HEK293 (cell line): ENCODE results near the gene CACNA1S.

Source experiments
- CTCF ChIA-PET: fragments of 350-600 bp; formaldehyde crosslinking; extraction: SDS; loops from one replicate; lab custom pipeline; 2021; ENCODE audit warnings: antibody characterized with exemption; lab: Yijun Ruan, JAX
- POLR2A ChIA-PET: fragments of 300-600 bp; formaldehyde crosslinking; extraction: SDS; loops from one replicate; lab custom pipeline; 2020; ENCODE audit warnings: antibody characterized with exemption, inconsistent platforms; lab: Yijun Ruan, JAX
- H3K27ac ChIP-seq: fragments of 200-500 bp; sonication (Bioruptor generic); 2 replicates; pipeline ENCODE4 v1.5.1; 2014; ENCODE audit warnings: low read depth, low read length, control low read depth, inconsistent platforms; ENCODE audit errors: extremely low read depth
- H3K36me3 ChIP-seq, 2 experiments: fragments of 200-500 bp in 1 of 2; sonication (Bioruptor generic) in 1 of 2; 1 replicate in 1 of 2; 2 replicates in 1 of 2; pipeline ENCODE4 v1.5.1; 2014 to 2017; ENCODE audit warnings: inconsistent platforms in 2 of 2, low read length in 2 of 2; ENCODE audit not compliant: control insufficient read depth in 2 of 2, insufficient read depth in 1 of 2
- H3K4me1 ChIP-seq: fragments of 200-500 bp; sonication (Bioruptor generic); 2 replicates; pipeline ENCODE4 v1.5.1; 2014; ENCODE audit warnings: mild to moderate bottlenecking, low read length, inconsistent platforms; ENCODE audit not compliant: control insufficient read depth, insufficient read depth
- H3K4me3 ChIP-seq: 2 replicates; pipeline ENCODE4 v1.5.1; 2011; ENCODE audit warnings: low read depth, mild to moderate bottlenecking, control low read depth, low read length, moderate library complexity
- H3K9me3 ChIP-seq: fragments of 200-500 bp; sonication (Bioruptor generic); 2 replicates; pipeline ENCODE4 v1.5.1; 2014; ENCODE audit warnings: low read depth, low read length, inconsistent platforms; ENCODE audit not compliant: control insufficient read depth, insufficient read depth
- GLI4 ChIP-seq: fragments of 450-650 bp; formaldehyde crosslinking; IDR thresholded peaks from 2 replicates; pipeline ENCODE4 v1.5.1; 2016; ENCODE audit warnings: missing biosample characterization, missing genetic modification characterization
- HOXC10 ChIP-seq: sonication (generic); formaldehyde crosslinking; IDR thresholded peaks from 2 replicates; pipeline ENCODE4 v1.8.1; 2023; ENCODE audit warnings: mild to moderate bottlenecking, missing genetic modification reagents
- MZF1 ChIP-seq: fragments of 450-650 bp; formaldehyde crosslinking; IDR thresholded peaks from 2 replicates; pipeline ENCODE4 v1.5.1; 2017; ENCODE audit warnings: missing biosample characterization, missing genetic modification characterization, borderline replicate concordance
- OSR2 ChIP-seq: fragments of 450-650 bp; formaldehyde crosslinking; IDR thresholded peaks from 2 replicates; pipeline ENCODE4 v1.5.1; 2016; ENCODE audit warnings: missing biosample characterization, missing genetic modification characterization
- PRDM10 ChIP-seq: fragments of 450-650 bp; formaldehyde crosslinking; IDR thresholded peaks from 2 replicates; pipeline ENCODE4 v1.5.1; 2016; ENCODE audit warnings: missing biosample characterization, missing genetic modification characterization
- SCRT2 ChIP-seq: fragments of 450-650 bp; formaldehyde crosslinking; IDR thresholded peaks from 2 replicates; pipeline ENCODE4 v1.5.1; 2016; ENCODE audit warnings: missing biosample characterization, missing genetic modification characterization
- ZBTB44 ChIP-seq: fragments of 450-650 bp; IDR thresholded peaks from 2 replicates; pipeline ENCODE4 v1.5.1; 2018; ENCODE audit warnings: missing biosample characterization, mild to moderate bottlenecking, missing genetic modification characterization
- ZBTB6 ChIP-seq: fragments of 450-650 bp; formaldehyde crosslinking; IDR thresholded peaks from 2 replicates; pipeline ENCODE4 v1.5.1; 2017; ENCODE audit warnings: missing biosample characterization, missing genetic modification characterization
- ZFP37 ChIP-seq: fragments of 450-650 bp; formaldehyde crosslinking; IDR thresholded peaks from 2 replicates; pipeline ENCODE4 v1.5.1; 2016; ENCODE audit warnings: missing biosample characterization, missing genetic modification characterization
- ZNF16 ChIP-seq: fragments of 450-650 bp; formaldehyde crosslinking; IDR thresholded peaks from 2 replicates; pipeline ENCODE4 v1.5.1; 2016; ENCODE audit warnings: low read depth, missing biosample characterization, missing genetic modification characterization
- ZNF175 ChIP-seq: fragments of 450-650 bp; formaldehyde crosslinking; IDR thresholded peaks from 2 replicates; pipeline ENCODE4 v1.5.1; 2016; ENCODE audit warnings: missing biosample characterization, missing genetic modification characterization
- ZNF302 ChIP-seq: fragments of 450-650 bp; formaldehyde crosslinking; IDR thresholded peaks from 2 replicates; pipeline ENCODE4 v1.5.1; 2016; ENCODE audit warnings: missing biosample characterization, missing genetic modification characterization, low read depth
- ZNF335 ChIP-seq: fragments of 450-650 bp; formaldehyde crosslinking; conservative IDR thresholded peaks from 2 replicates; pipeline ENCODE4 v1.5.1; 2016; ENCODE audit warnings: missing biosample characterization, missing genetic modification characterization
- ZNF362 ChIP-seq: fragments of 450-650 bp; formaldehyde crosslinking; IDR thresholded peaks from 2 replicates; pipeline ENCODE4 v1.5.1; 2016; ENCODE audit warnings: missing biosample characterization, missing genetic modification characterization
- ZNF398 ChIP-seq: fragments of 450-650 bp; formaldehyde crosslinking; IDR thresholded peaks from 2 replicates; pipeline ENCODE4 v1.5.1; 2017; ENCODE audit warnings: missing biosample characterization, missing genetic modification characterization
- ZNF426 ChIP-seq: fragments of 450-650 bp; formaldehyde crosslinking; IDR thresholded peaks from 2 replicates; pipeline ENCODE4 v1.5.1; 2017; ENCODE audit warnings: missing biosample characterization, missing genetic modification characterization, mild to moderate bottlenecking, inconsistent platforms, moderate library complexity
- ZNF521 ChIP-seq: fragments of 450-650 bp; formaldehyde crosslinking; IDR thresholded peaks from 2 replicates; pipeline ENCODE4 v1.5.1; 2017; ENCODE audit warnings: missing biosample characterization, mild to moderate bottlenecking, missing genetic modification characterization
- ZNF792 ChIP-seq: fragments of 450-650 bp; formaldehyde crosslinking; IDR thresholded peaks from 2 replicates; pipeline ENCODE4 v1.5.1; 2016; ENCODE audit warnings: missing biosample characterization, missing genetic modification characterization

The CACNA1S gene

GRCh38 chr1:201113451-201114244, 1.4 kb upstream of the CACNA1S start:
- CTCF ChIA-PET, result interaction anchor here (0.5 to 3.5 kb wide), 21 partner anchors 11 to 716 kb away, joined by 3 to 44 read pairs (median 4); no protein-coding TSS in a partner anchor
- H3K9me3 ChIP-seq, result no peaks in the 10 kb centered on the region
- peak; percentile 97 for TF ChIP-seq ZNF398
- no peak for TF ChIP-seq ZFP37 (tag by site-specific recombination)
- TF ChIP-seq ZNF335, result peak; percentile 83
- TF ChIP-seq ZNF362 (tag by site-specific recombination), result peak; percentile 82
- TF ChIP-seq, all 188 proteins: peak for 3
- POLR2A ChIA-PET, result interaction anchor here (0.9 to 1.6 kb wide), 3 partner anchors 88 to 141 kb away, joined by 3 to 7 read pairs (median 3); no protein-coding TSS in a partner anchor
- H3K4me3 ChIP-seq, result 0 out of 2 replicates have a peak overlapping the region, but pooled peaks have one; percentile 1
- no peaks in the 10 kb centered on the region for H3K36me3 ChIP-seq
- H3K27ac ChIP-seq, result no peak overlapping the region
- H3K4me1 ChIP-seq, result no peaks in the 10 kb centered on the region

GRCh38 chr1:201112926-201113325, 700 bp upstream of the CACNA1S start:
- H3K4me1 ChIP-seq, result no peaks in the 10 kb centered on the region
- CTCF ChIA-PET, result interaction anchor here (0.6 to 3.5 kb wide), 7 partner anchors 15 to 141 kb away, joined by 4 to 44 read pairs (median 12); no protein-coding TSS in a partner anchor
- TF ChIP-seq ZNF792 (tag by site-specific recombination), result no peak
- TF ChIP-seq GLI4 (tag by site-specific recombination), result no peak
- no peak for TF ChIP-seq ZNF521
- no peak for TF ChIP-seq ZBTB44
- TF ChIP-seq ZNF426, result no peak
- no peak for TF ChIP-seq MZF1 (tag by site-specific recombination)
- no peak for TF ChIP-seq HOXC10
- TF ChIP-seq OSR2 (tag by site-specific recombination), result no peak
- no peak for TF ChIP-seq ZNF175 (tag by site-specific recombination)
- no peak for TF ChIP-seq ZNF302 (tag by site-specific recombination)
- no peak for TF ChIP-seq SCRT2 (tag by site-specific recombination)
- no peak for TF ChIP-seq PRDM10 (tag by site-specific recombination)
- TF ChIP-seq ZNF16 (tag by site-specific recombination), result no peak
- no peak for TF ChIP-seq ZBTB6

More at GRCh38 chr1:201112926-201113325, 700 bp upstream of the CACNA1S start:
- Histone ChIP-seq H3K27ac (no peak overlapping the region), H3K4me3 (no peak overlapping the region), H3K9me3 (no peaks in the 10 kb centered on the region), H3K36me3 (no peaks in the 10 kb centered on the region)
- POLR2A ChIA-PET, result interaction anchor here (0.9 kb wide), 1 partner anchor 87 kb away, joined by 3 read pairs; no protein-coding TSS in a partner anchor
